ENCODE data around the gene CTBP1.

DNA sequence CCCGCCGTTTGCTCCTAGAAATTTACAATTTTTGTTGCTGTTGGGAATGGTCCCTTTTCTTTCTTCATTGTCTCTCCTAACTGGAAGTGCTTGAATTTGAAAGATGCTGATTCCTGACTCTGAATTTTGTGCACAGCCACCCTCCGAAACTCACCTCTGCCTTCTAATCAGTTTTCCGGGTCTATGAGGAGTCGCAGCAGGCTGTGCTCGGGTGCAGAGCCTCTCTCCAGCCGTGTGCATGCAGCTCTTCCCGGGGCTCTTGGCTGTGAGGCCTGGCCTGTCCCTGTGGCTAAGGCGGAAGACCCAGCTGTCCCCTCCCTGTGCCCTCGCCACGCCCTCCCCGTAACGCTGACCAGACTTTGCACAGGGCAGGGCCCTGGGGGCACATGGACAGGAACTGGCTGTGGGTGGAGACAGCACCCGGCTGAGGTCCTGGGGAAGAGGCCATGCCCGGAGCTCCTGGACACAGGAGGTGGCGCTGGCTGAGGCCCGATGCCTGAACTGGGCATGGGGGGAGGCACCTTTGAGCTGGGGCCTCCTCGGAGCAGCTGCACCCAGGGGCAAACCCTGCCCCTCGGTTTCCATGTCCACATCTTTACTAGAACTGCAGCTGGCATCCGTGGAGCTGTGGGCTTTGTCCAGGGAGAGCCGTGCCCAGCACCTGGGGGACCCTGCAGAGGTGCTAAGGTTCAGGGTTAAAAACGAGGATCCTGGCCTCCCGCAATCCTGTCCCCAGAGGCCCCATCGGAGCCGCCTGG lies 43.9 kb downstream of the CTBP1 start:
- TF ChIP-seq, protein P1, sequence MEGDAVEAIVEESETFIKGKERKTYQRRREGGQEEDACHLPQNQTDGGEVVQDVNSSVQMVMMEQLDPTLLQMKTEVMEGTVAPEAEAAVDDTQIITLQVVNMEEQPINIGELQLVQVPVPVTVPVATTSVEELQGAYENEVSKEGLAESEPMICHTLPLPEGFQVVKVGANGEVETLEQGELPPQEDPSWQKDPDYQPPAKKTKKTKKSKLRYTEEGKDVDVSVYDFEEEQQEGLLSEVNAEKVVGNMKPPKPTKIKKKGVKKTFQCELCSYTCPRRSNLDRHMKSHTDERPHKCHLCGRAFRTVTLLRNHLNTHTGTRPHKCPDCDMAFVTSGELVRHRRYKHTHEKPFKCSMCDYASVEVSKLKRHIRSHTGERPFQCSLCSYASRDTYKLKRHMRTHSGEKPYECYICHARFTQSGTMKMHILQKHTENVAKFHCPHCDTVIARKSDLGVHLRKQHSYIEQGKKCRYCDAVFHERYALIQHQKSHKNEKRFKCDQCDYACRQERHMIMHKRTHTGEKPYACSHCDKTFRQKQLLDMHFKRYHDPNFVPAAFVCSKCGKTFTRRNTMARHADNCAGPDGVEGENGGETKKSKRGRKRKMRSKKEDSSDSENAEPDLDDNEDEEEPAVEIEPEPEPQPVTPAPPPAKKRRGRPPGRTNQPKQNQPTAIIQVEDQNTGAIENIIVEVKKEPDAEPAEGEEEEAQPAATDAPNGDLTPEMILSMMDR (conservative IDR thresholded peaks at IDR 0.05; ENCODE audit: low read depth, low read length) = no peak
- TF ChIP-seq EZH2 (IDR thresholded peaks at IDR 0.05; ENCODE audit: low read length, unreplicated experiment) = no peak

Measured in PC-3 (cell line).